Measurements from ENCODE around the gene CLCN2. TPM values are rescaled to one million over a fixed set of nuclear protein-coding genes. Genes with fewer than 3 reads are reported as not detected.

The CLCN2 gene
- total RNA-seq, 1 experiment from 2014 or later: 13.0 TPM

DNA sequence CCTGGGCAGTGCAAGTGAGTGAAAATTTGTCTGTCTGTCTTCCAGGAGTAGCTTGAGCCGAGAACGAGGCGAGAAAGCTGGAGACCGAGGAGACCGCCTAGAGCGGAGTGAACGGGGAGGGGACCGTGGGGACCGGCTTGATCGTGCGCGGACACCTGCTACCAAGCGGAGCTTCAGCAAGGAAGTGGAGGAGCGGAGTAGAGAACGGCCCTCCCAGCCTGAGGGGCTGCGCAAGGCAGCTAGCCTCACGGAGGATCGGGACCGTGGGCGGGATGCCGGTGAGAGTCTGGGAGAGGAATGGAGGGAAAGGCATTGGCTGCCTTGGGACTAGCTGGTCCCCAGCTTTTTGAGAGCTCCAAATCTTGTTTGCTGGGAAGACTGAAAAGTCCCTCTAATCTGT lies 34.2 kb downstream of the CLCN2 start:
- DNase-seq: no peak
- Histone ChIP-seq H3K79me2 (ENCODE audit: low read length) (peaks cover 53% of the 10 kb centered on the region), H3K4me3 (ENCODE audit: low read length) (no peak overlapping the region), H2AFZ (ENCODE audit: low read length) (no peak overlapping the region), H3K4me2 (ENCODE audit: low read length) (no peak overlapping the region), H3K9me2 (replicated peaks; ENCODE audit: low read length) (no peaks in the 10 kb centered on the region), H3F3A (ENCODE audit: low read length, unreplicated experiment) (peaks cover 3% of the 10 kb centered on the region), H4K20me1 (ENCODE audit: low read length) (peaks cover 14% of the 10 kb centered on the region), H3K9me3 (ENCODE audit: low read length) (no peaks in the 10 kb centered on the region), H3K9ac (ENCODE audit: low read length) (no peak overlapping the region), H3K4me1 (ENCODE audit: insufficient read depth, low read length) (peaks cover 14% of the 10 kb centered on the region), H3K27ac (ENCODE audit: low read length) (no peak overlapping the region), H3K36me3 (ENCODE audit: low read depth, low read length) (peaks cover 88% of the 10 kb centered on the region), H3K27me3 (ENCODE audit: low read length) (no peaks in the 10 kb centered on the region)
- CTCF ChIA-PET: no interaction called here
- BruUV-seq (replicated peaks): TSS peak; percentile 14
- TF ChIP-seq, protein P1, sequence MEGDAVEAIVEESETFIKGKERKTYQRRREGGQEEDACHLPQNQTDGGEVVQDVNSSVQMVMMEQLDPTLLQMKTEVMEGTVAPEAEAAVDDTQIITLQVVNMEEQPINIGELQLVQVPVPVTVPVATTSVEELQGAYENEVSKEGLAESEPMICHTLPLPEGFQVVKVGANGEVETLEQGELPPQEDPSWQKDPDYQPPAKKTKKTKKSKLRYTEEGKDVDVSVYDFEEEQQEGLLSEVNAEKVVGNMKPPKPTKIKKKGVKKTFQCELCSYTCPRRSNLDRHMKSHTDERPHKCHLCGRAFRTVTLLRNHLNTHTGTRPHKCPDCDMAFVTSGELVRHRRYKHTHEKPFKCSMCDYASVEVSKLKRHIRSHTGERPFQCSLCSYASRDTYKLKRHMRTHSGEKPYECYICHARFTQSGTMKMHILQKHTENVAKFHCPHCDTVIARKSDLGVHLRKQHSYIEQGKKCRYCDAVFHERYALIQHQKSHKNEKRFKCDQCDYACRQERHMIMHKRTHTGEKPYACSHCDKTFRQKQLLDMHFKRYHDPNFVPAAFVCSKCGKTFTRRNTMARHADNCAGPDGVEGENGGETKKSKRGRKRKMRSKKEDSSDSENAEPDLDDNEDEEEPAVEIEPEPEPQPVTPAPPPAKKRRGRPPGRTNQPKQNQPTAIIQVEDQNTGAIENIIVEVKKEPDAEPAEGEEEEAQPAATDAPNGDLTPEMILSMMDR (conservative IDR thresholded peaks at IDR 0.05; ENCODE audit: low read depth, low read length): no peak
- TF ChIP-seq EZH2phosphoT487 (IDR thresholded peaks at IDR 0.05; ENCODE audit: borderline replicate concordance, low read length): no peak
- no peak for TF ChIP-seq EZH2 (IDR thresholded peaks at IDR 0.05; ENCODE audit: low read length, unreplicated experiment)
- intact Hi-C loops (cut with micrococcal nuclease): no loop called here
- no peak for ATAC-seq
- POLR2A ChIA-PET (ENCODE audit: unreplicated experiment): no interaction called here

GRCh38 chr3:184325715-184326369 lies 35.6 kb downstream of the CLCN2 start:
- H3K4me1 ChIP-seq (ENCODE audit: insufficient read depth, low read length): peaks cover under 1% of the 10 kb centered on the region; the same call in 1 of the 2 replicates
- no peaks in the 10 kb centered on the region for H3K9me2 ChIP-seq (replicated peaks; ENCODE audit: low read length)
- TF ChIP-seq EZH2phosphoT487 (IDR thresholded peaks at IDR 0.05; ENCODE audit: borderline replicate concordance, low read length): no peak
- TF ChIP-seq, protein P1 (conservative IDR thresholded peaks at IDR 0.05; ENCODE audit: low read depth, low read length): no peak
- no peak for TF ChIP-seq EZH2 (IDR thresholded peaks at IDR 0.05; ENCODE audit: low read length, unreplicated experiment)
- no peak overlapping the region for H3K4me2 ChIP-seq (ENCODE audit: low read length)
- H3K9ac ChIP-seq (ENCODE audit: low read length): no peak overlapping the region
- POLR2A ChIA-PET (ENCODE audit: unreplicated experiment): no interaction called here
- CTCF ChIA-PET: no interaction called here
- H3K27me3 ChIP-seq (ENCODE audit: low read length): no peaks in the 10 kb centered on the region
- peaks cover 27% of the 10 kb centered on the region for H4K20me1 ChIP-seq (ENCODE audit: low read length)
- no peak overlapping the region for H3K27ac ChIP-seq (ENCODE audit: low read length)
- H3K4me3 ChIP-seq (ENCODE audit: low read length): no peak overlapping the region
- H3K36me3 ChIP-seq (ENCODE audit: low read depth, low read length): peaks cover 88% of the 10 kb centered on the region
- no TSS peak for BruUV-seq (replicated peaks)
- ATAC-seq (peak; percentile 32; the same call in 1 of the 2 replicates), DNase-seq (peak; percentile 33)
- H3K9me3 ChIP-seq (ENCODE audit: low read length): no peaks in the 10 kb centered on the region
- intact Hi-C loops (cut with micrococcal nuclease): no loop called here
- H2AFZ ChIP-seq (ENCODE audit: low read length): no peak overlapping the region
- no peaks in the 10 kb centered on the region for H3F3A ChIP-seq (ENCODE audit: low read length, unreplicated experiment)
- H3K79me2 ChIP-seq (ENCODE audit: low read length): peaks cover 62% of the 10 kb centered on the region

DNA sequence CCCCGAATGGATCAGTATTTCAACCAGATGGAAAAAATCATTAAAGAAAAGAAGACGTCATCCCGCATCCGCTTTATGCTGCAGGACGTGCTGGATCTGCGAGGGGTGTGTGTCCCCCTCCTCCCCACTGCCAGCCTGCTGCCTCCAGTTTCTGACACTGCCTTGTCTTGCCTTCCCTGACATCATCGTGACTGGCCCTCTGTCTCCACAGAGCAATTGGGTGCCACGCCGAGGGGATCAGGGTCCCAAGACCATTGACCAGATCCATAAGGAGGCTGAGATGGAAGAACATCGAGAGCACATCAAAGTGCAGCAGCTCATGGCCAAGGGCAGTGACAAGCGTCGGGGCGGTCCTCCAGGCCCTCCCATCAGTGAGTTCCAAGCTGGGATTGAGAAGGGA lies 36.1 kb downstream of the CLCN2 start:
- BruUV-seq (replicated peaks): no TSS peak
- H3K9me2 ChIP-seq (replicated peaks; ENCODE audit: low read length): no peaks in the 10 kb centered on the region
- peaks cover 68% of the 10 kb centered on the region for H3K79me2 ChIP-seq (ENCODE audit: low read length)
- no peaks in the 10 kb centered on the region for H3F3A ChIP-seq (ENCODE audit: low read length, unreplicated experiment)
- H3K4me2 ChIP-seq (ENCODE audit: low read length): no peak overlapping the region
- POLR2A ChIA-PET (ENCODE audit: unreplicated experiment): no interaction called here
- H3K36me3 ChIP-seq (ENCODE audit: low read depth, low read length): peaks cover 93% of the 10 kb centered on the region
- no peak overlapping the region for H3K4me3 ChIP-seq (ENCODE audit: low read length)
- no peaks in the 10 kb centered on the region for H3K9me3 ChIP-seq (ENCODE audit: low read length)
- DNase-seq (no peak), ATAC-seq (no peak)
- H3K4me1 ChIP-seq (ENCODE audit: insufficient read depth, low read length): peaks cover 6% of the 10 kb centered on the region
- no peak overlapping the region for H3K27ac ChIP-seq (ENCODE audit: low read length)
- intact Hi-C loops (cut with micrococcal nuclease): no loop called here
- H2AFZ ChIP-seq (ENCODE audit: low read length): no peak overlapping the region
- H4K20me1 ChIP-seq (ENCODE audit: low read length): peaks cover 32% of the 10 kb centered on the region
- no peak for TF ChIP-seq EZH2 (IDR thresholded peaks at IDR 0.05; ENCODE audit: low read length, unreplicated experiment)
- TF ChIP-seq, protein P1 (conservative IDR thresholded peaks at IDR 0.05; ENCODE audit: low read depth, low read length): no peak
- TF ChIP-seq EZH2phosphoT487 (IDR thresholded peaks at IDR 0.05; ENCODE audit: borderline replicate concordance, low read length): no peak
- H3K27me3 ChIP-seq (ENCODE audit: low read length): no peaks in the 10 kb centered on the region
- H3K9ac ChIP-seq (ENCODE audit: low read length): no peak overlapping the region
- CTCF ChIA-PET: no interaction called here

Data from PC-3 (cell line).